ENCODE data around the gene PCSK7. TPM values are rescaled to one million over a fixed set of nuclear protein-coding genes. Genes with fewer than 3 reads are reported as not detected.

The PCSK7 gene
- total and polyA plus RNA-seq, 9 donors, result 14.5 to 67.7 (median 31.1) TPM

GRCh38 chr11:117170210-117170609 lies 61.7 kb downstream of the PCSK7 start:
- no peak for TF ChIP-seq EP300 (IDR thresholded peaks at IDR 0.05)
- no peak for TF ChIP-seq CTCF (IDR thresholded peaks at IDR 0.05)
- TF ChIP-seq POLR2A (IDR thresholded peaks at IDR 0.05), result no peak
- intact Hi-C loops (cut with DNase I), result loop anchor here in 1 of 4 donors (10.0 kb wide), 1 partner anchor 55 kb away; no protein-coding TSS in a partner anchor
- 48 to 60% (median 52%) methylated on average over 9 of the region's 9 CpGs for WGBS, 3 donors
- Histone ChIP-seq H3K27me3 (no peaks in the 10 kb centered on the region), H3K4me3 (no peak overlapping the region), H3K9me3 (no peaks in the 10 kb centered on the region), H3K4me1 (ENCODE audit: insufficient read depth) (peaks cover 10% of the 10 kb centered on the region), H3K36me3 (no peaks in the 10 kb centered on the region), H3K27ac (no peak overlapping the region)
- DNase-seq, result no peak

- peaks cover 10% of the 10 kb centered on the region for H3K4me1 ChIP-seq (ENCODE audit: insufficient read depth)
- H3K27ac ChIP-seq, result no peak overlapping the region
- WGBS, 3 donors, result 64 to 67% (median 65%) methylated on average over 2 of the region's 2 CpGs
- no peak for DNase-seq
- no peaks in the 10 kb centered on the region for H3K36me3 ChIP-seq
- H3K9me3 ChIP-seq, result no peaks in the 10 kb centered on the region
- no peak overlapping the region for H3K4me3 ChIP-seq
- intact Hi-C loops (cut with DNase I), result loop anchor here in 1 of 4 donors (10.0 kb wide), 1 partner anchor 55 kb away; no protein-coding TSS in a partner anchor
- H3K27me3 ChIP-seq, result no peaks in the 10 kb centered on the region
- TF ChIP-seq CTCF (IDR thresholded peaks at IDR 0.05) (no peak), EP300 (IDR thresholded peaks at IDR 0.05) (no peak), POLR2A (IDR thresholded peaks at IDR 0.05) (no peak)
These were observed 62.1 kb downstream of the PCSK7 start for GRCh38 chr11:117169736-117170135.

GRCh38 chr11:117166491-117166890 lies 65.4 kb downstream of the PCSK7 start:
- Histone ChIP-seq H3K27me3 (no peaks in the 10 kb centered on the region), H3K36me3 (no peaks in the 10 kb centered on the region), H3K4me1 (ENCODE audit: insufficient read depth) (peaks cover 2% of the 10 kb centered on the region), H3K4me3 (no peak overlapping the region), H3K9me3 (no peaks in the 10 kb centered on the region), H3K27ac (no peak overlapping the region)
- intact Hi-C loops (cut with DNase I), result no loop called here
- TF ChIP-seq EP300 (IDR thresholded peaks at IDR 0.05) (no peak), CTCF (IDR thresholded peaks at IDR 0.05) (no peak), POLR2A (IDR thresholded peaks at IDR 0.05) (no peak)
- 49 to 57% (median 54%) methylated on average over 1 of the region's 1 CpG for WGBS, 3 donors
- DNase-seq, result no peak

GRCh38 chr11:117160826-117161225 lies 71.0 kb downstream of the PCSK7 start:
- H3K4me1 ChIP-seq (ENCODE audit: insufficient read depth), result no peaks in the 10 kb centered on the region
- H3K9me3 ChIP-seq, result no peaks in the 10 kb centered on the region
- no peak overlapping the region for H3K4me3 ChIP-seq
- intact Hi-C loops (cut with DNase I), result no loop called here
- WGBS, 3 donors, result 67 to 79% (median 69%) methylated on average over 2 of the region's 2 CpGs
- no peak overlapping the region for H3K27ac ChIP-seq
- no peaks in the 10 kb centered on the region for H3K27me3 ChIP-seq
- H3K36me3 ChIP-seq, result no peaks in the 10 kb centered on the region
- no peak for DNase-seq
- no peak for TF ChIP-seq EP300 (IDR thresholded peaks at IDR 0.05)
- no peak for TF ChIP-seq POLR2A (IDR thresholded peaks at IDR 0.05)
- TF ChIP-seq CTCF (IDR thresholded peaks at IDR 0.05), result no peak
